Heart left ventricle (tissue), 16 donors: ENCODE results near the gene TMEM178B. TPM values are rescaled to one million over a fixed set of nuclear protein-coding genes. Genes with fewer than 3 reads are reported as not detected.
A peak's percentile ranks its signal among the peaks of the same experiment; 100 is the strongest.
"Not testable (repeated sequence)": the region's sequence is repeated elsewhere in the genome, so short reads cannot be mapped to it uniquely, and the experiment has no call there.

Experiments used
- ATAC-seq, 4 donors: fragments of 200-7000 bp; cut with Tn5 transposase; one replicate each; pipeline ENCODE4 v1.9.1; 2020 to 2022; ENCODE audit warnings: moderate library complexity in 4 of 4, mild to moderate bottlenecking in 3 of 4, moderate number of reproducible peaks in 1 of 4
- DNase-seq, 5 donors: peaks; one replicate each; pipeline ENCODE4 v3.0.0-alpha.2; 2020
- H3K27ac ChIP-seq, 12 donors: fragments of 200-600 bp; sonication (generic) in 4 of 12; one replicate each; pipeline versions ENCODE4 v1.5.0 to v1.8.0; 2016 to 2022; ENCODE audit warnings: mild to moderate bottlenecking in 2 of 12
- H3K27me3 ChIP-seq, 9 donors: fragments of 200-600 bp; sonication (generic) in 2 of 9; one replicate each; pipeline versions ENCODE4 v1.5.1 to v1.8.0; 2016 to 2022; ENCODE audit warnings: mild to moderate bottlenecking in 3 of 9
- H3K36me3 ChIP-seq, 9 donors: fragments of 200-600 bp; sonication (generic) in 2 of 9; one replicate each; pipeline versions ENCODE4 v1.5.0 to v1.8.0; 2018 to 2022; ENCODE audit warnings: mild to moderate bottlenecking in 2 of 9
- H3K4me1 ChIP-seq, 12 donors: fragments of 200-600 bp; sonication (generic) in 4 of 12; one replicate each; pipeline versions ENCODE4 v1.5.0 to v1.8.0; 2016 to 2022; ENCODE audit warnings: mild to moderate bottlenecking in 3 of 12
- H3K4me3 ChIP-seq, 12 donors: fragments of 200-600 bp; sonication (generic) in 4 of 12; one replicate each; pipeline versions ENCODE4 v1.5.0 to v1.8.0; 2017 to 2022; ENCODE audit warnings: mild to moderate bottlenecking in 9 of 12, moderate library complexity in 4 of 12
- H3K9me3 ChIP-seq, 12 donors: fragments of 200-600 bp; sonication (generic) in 4 of 12; one replicate each; pipeline versions ENCODE4 v1.5.0 to v1.8.0; 2016 to 2022; ENCODE audit warnings: mild to moderate bottlenecking in 1 of 12
- CTCF ChIP-seq, 12 donors: fragments of 200-600 bp; sonication (generic) in 4 of 12; IDR thresholded peaks; one replicate each; pipeline versions ENCODE4 v1.5.0 to v1.8.0; 2018 to 2022; ENCODE audit warnings: antibody characterized with exemption in 12 of 12, mild to moderate bottlenecking in 5 of 12
- POLR2A ChIP-seq, 2 donors: fragments of 450-650 bp; IDR thresholded peaks; one replicate each; pipeline ENCODE4 v1.6.1; 2017; ENCODE audit warnings: antibody characterized with exemption in 2 of 2, mild to moderate bottlenecking in 2 of 2, moderate library complexity in 2 of 2
- WGBS, 4 donors: extraction: QIAGEN DNeasy Blood & Tissue Kit in 2 of 4; methylation state at CpG; one replicate each; pipeline versions ENCODE4 v1.1.5 to v1.1.7; 2013 to 2018; 5-methylcytosine and 5-hydroxymethylcytosine counted together
- intact Hi-C, 10 donors: fragments of 100-400 bp; cut with DNase I; formaldehyde crosslinking; loops; one replicate each; pipeline versions ENCODE4 v1.11.1 to v1.14.2; 2022
- polyA plus RNA-seq, 2 donors: library from polyadenylated mRNA; stranded (reverse); fragments of 200-250 nt; gene quantifications; one replicate each; pipeline ENCODE4 v1.2.3, GENCODE V29; 2013
- total RNA-seq, 9 donors: library from RNA; depleted of rRNA in 2 of 9; stranded (reverse); fragments of >200 nt in 2 of 9; fragmentation: NEBNext Ultra II Directional in 3 of 9; extraction: Animal tissue kit (Norgen Biotek cat#: 25700) in 3 of 9; gene quantifications; one replicate each; pipeline versions ENCODE4 v1.1.0 to v1.2.4, GENCODE V29; 2016 to 2023
- donor health status: ischemic (EF 13 %, LVEDD 7.1; RV severe dilation, severe dysfunction).
- donor health status: healthy with polysubstance abuse.
- donor health status: DM: no; HTN: yes; CAD: no.
- donor health status: DM: no; HTN: no; CAD: no.
- donor health status: ischemic (EF 25% LVEDD 6.9; RV normal size, moderate dysfunction).
- donor health status: ischemic (EF 25% LVEDD 5.7; RV mildly dilated, moderate dysfunction).
- donor health status: healthy.
- donor health status: DM: yes; HTN: yes; CAD: no.
- donor health status: ischemic (EF 35%, LVEDD 5.7; RV mildly dilated, moderate dysfunction).
- donor health status: nonischemic (EF 11% LVEDD 7.7; RV severe dilation, severe dysfunction).
- donor health status: DM: yes; HTN: yes; CAD: no.
- donor health status: PGD.
- donor health status: ischemic (EF 29% LVEDD 5.4; RV normal size, mild dysfunction).
- donor health status: nonischemic (EF 23%, LVEDD 6.1; RV moderate dilation, normal function).

Gene TMEM178B
- total and polyA plus RNA-seq, 11 donors = 1.2 to 58.5 (median 19.0) TPM

GRCh38 chr7:141325275-141325674 lies 251.4 kb downstream of the TMEM178B start:
- ATAC-seq = no peak
- Histone ChIP-seq H3K27me3 (no peaks in the 10 kb centered on the region), H3K27ac (no peak overlapping the region), H3K9me3 (no peaks in the 10 kb centered on the region), H3K4me1 (peaks cover 0 to 39% (median 0%) of the 10 kb centered on the region in 12 donors), H3K36me3 (no peaks in the 10 kb centered on the region), H3K4me3 (no peak overlapping the region)
- TF ChIP-seq CTCF (IDR thresholded peaks at IDR 0.05) (no peak), POLR2A (IDR thresholded peaks at IDR 0.05) (no peak)
- DNase-seq = no peak
- 22 to 37% (median 30%) methylated on average over 2 of the region's 2 CpGs for WGBS, 4 donors
- intact Hi-C loops = no loop called here

- H3K9me3 ChIP-seq = no peaks in the 10 kb centered on the region
- no peak overlapping the region for H3K27ac ChIP-seq
- WGBS, 4 donors = 7 to 51% (median 44%) methylated on average over 1 to 2 of the region's 2 CpGs
- no peak for DNase-seq
- no peak overlapping the region for H3K4me3 ChIP-seq
- H3K27me3 ChIP-seq = no peaks in the 10 kb centered on the region
- peak in 1 of 4 donors; percentile 20 for ATAC-seq
- TF ChIP-seq CTCF (IDR thresholded peaks at IDR 0.05) = no peak
- H3K4me1 ChIP-seq = peaks cover 0 to 34% (median 0%) of the 10 kb centered on the region in 12 donors
- H3K36me3 ChIP-seq = no peaks in the 10 kb centered on the region
- intact Hi-C loops = no loop called here
Measured at GRCh38 chr7:141328290-141328689, 254.4 kb downstream of the TMEM178B start.

GRCh38 chr7:141330285-141330684 lies 256.4 kb downstream of the TMEM178B start:
- H3K4me1 ChIP-seq = peaks cover 0 to 30% (median 0%) of the 10 kb centered on the region in 12 donors
- H3K27me3 ChIP-seq, DNase-seq, H3K9me3 ChIP-seq, intact Hi-C loops, H3K27ac ChIP-seq, H3K4me3 ChIP-seq, H3K36me3 ChIP-seq, ATAC-seq: not testable (repeated sequence)
- WGBS, 4 donors = 79 to 87% (median 85%) methylated on average over 2 of the region's 2 CpGs

GRCh38 chr7:141333459-141333858 lies 259.6 kb downstream of the TMEM178B start:
- peaks cover 0 to 16% (median 0%) of the 10 kb centered on the region in 12 donors for H3K4me1 ChIP-seq
- intact Hi-C loops = no loop called here
- H3K27ac ChIP-seq = no peak overlapping the region
- TF ChIP-seq CTCF (IDR thresholded peaks at IDR 0.05) = no peak
- TF ChIP-seq POLR2A (IDR thresholded peaks at IDR 0.05) = no peak
- H3K27me3 ChIP-seq = no peaks in the 10 kb centered on the region
- ATAC-seq (peak in 2 of 4 donors; percentile 69 to 74), DNase-seq (no peak)
- no peaks in the 10 kb centered on the region for H3K36me3 ChIP-seq
- 73 to 84% (median 77%) methylated on average over 4 of the region's 4 CpGs for WGBS, 4 donors
- no peaks in the 10 kb centered on the region for H3K9me3 ChIP-seq
- H3K4me3 ChIP-seq = no peak overlapping the region

- H3K9me3 ChIP-seq = peaks cover 0 to 3% (median 0%) of the 10 kb centered on the region in 12 donors
- ATAC-seq (no peak), DNase-seq (no peak)
- peaks cover 0 to 7% (median 0%) of the 10 kb centered on the region in 12 donors for H3K4me1 ChIP-seq
- 82 to 90% (median 85%) methylated on average over 4 of the region's 4 CpGs for WGBS, 4 donors
- no peaks in the 10 kb centered on the region for H3K36me3 ChIP-seq
- no peaks in the 10 kb centered on the region for H3K27me3 ChIP-seq
- no peak overlapping the region for H3K4me3 ChIP-seq
- intact Hi-C loops = no loop called here
- no peak for TF ChIP-seq POLR2A (IDR thresholded peaks at IDR 0.05)
- TF ChIP-seq CTCF (IDR thresholded peaks at IDR 0.05) = no peak
- no peak overlapping the region for H3K27ac ChIP-seq
Measured at GRCh38 chr7:141335164-141335563, 261.3 kb downstream of the TMEM178B start.
